ENCODE results near the gene RSPH6A. TPM values are rescaled to one million over a fixed set of nuclear protein-coding genes. Genes with fewer than 3 reads are reported as not detected.

The RSPH6A gene
- total and polyA plus RNA-seq, 2 of the 13 experiments (the other 11 are each of a cell fraction or from before 2014, with no cell fraction given): 0.07 TPM; not detected in 1

DNA sequence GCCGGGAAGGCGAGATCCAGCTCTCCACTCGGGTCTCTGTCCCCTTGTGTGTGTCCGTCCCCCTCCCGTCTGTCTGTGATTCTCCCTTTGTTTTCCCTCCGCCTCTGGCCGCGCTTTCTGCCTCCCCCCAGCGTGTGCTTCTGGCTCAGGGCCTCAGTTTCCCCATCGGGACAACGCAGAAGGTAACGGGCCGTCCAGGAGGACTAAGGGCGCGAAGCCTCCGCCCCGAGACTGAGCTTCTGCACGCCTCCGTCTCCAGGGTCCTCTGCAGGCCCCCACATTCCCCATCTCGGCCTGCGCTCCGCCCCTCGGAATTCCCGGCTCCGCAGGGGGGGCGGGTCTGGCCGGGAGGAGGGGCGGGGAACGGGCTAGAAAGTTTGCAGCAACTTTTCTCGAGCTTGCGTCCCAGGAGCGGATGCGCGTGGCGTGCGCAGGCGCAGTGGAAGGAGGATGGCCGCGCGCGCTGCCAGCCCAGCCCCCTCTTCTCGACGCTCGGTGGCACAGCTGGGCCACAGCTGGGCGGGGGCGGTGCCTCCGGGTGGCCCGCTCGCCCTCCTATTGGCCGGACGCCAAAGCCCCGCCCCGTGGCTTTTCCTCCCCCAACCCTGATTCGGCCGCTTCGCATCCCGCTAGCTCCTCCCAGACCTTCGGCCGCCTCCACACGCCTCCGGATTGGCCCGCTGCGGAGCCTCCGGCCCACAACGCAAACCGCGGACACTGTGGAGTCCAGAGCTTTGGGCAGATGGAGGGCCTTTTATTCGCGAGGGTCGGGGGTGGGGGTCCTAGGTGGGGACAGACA lies 45.9 kb downstream of the RSPH6A start, which contains the start of gene SIX5 (continued):
- TF ChIP-seq PPARG (CRISPR knock-in tag; conservative IDR thresholded peaks at IDR 0.05): peak; percentile 49; the same call in 1 of the 2 replicates
- TF ChIP-seq, protein P1, sequence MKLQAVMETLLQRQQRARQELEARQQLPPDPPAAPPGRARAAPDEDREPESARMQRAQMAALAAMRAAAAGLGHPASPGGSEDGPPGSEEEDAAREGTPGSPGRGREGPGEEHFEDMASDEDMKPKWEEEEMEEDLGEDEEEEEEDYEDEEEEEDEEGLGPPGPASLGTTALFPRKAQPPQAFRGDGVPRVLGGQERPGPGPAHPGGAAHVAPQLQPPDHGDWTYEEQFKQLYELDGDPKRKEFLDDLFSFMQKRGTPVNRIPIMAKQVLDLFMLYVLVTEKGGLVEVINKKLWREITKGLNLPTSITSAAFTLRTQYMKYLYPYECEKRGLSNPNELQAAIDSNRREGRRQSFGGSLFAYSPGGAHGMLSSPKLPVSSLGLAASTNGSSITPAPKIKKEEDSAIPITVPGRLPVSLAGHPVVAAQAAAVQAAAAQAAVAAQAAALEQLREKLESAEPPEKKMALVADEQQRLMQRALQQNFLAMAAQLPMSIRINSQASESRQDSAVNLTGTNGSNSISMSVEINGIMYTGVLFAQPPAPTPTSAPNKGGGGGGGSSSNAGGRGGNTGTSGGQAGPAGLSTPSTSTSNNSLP (IDR thresholded peaks at IDR 0.05; ENCODE audit: low read depth, low read length): no peak
- TF ChIP-seq HDAC2 (CRISPR knock-in tag; IDR thresholded peaks at IDR 0.05): peak; percentile 39
- TF ChIP-seq, protein P2, sequence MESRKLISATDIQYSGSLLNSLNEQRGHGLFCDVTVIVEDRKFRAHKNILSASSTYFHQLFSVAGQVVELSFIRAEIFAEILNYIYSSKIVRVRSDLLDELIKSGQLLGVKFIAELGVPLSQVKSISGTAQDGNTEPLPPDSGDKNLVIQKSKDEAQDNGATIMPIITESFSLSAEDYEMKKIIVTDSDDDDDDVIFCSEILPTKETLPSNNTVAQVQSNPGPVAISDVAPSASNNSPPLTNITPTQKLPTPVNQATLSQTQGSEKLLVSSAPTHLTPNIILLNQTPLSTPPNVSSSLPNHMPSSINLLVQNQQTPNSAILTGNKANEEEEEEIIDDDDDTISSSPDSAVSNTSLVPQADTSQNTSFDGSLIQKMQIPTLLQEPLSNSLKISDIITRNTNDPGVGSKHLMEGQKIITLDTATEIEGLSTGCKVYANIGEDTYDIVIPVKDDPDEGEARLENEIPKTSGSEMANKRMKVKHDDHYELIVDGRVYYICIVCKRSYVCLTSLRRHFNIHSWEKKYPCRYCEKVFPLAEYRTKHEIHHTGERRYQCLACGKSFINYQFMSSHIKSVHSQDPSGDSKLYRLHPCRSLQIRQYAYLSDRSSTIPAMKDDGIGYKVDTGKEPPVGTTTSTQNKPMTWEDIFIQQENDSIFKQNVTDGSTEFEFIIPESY (CRISPR knock-in tag; IDR thresholded peaks at IDR 0.05): no peak
- no peak for TF ChIP-seq ZSCAN30 (CRISPR knock-in tag; IDR thresholded peaks at IDR 0.05)
- TF ChIP-seq, protein P3, sequence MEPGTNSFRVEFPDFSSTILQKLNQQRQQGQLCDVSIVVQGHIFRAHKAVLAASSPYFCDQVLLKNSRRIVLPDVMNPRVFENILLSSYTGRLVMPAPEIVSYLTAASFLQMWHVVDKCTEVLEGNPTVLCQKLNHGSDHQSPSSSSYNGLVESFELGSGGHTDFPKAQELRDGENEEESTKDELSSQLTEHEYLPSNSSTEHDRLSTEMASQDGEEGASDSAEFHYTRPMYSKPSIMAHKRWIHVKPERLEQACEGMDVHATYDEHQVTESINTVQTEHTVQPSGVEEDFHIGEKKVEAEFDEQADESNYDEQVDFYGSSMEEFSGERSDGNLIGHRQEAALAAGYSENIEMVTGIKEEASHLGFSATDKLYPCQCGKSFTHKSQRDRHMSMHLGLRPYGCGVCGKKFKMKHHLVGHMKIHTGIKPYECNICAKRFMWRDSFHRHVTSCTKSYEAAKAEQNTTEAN (CRISPR knock-in tag; conservative IDR thresholded peaks at IDR 0.05): peak; percentile 79
- peak; percentile 64 for TF ChIP-seq ZNF503 (CRISPR knock-in tag; IDR thresholded peaks at IDR 0.05)
- peak; percentile 48; the same call in 1 of the 2 replicates for TF ChIP-seq SOX5 (CRISPR knock-in tag; IDR thresholded peaks at IDR 0.05; ENCODE audit: borderline replicate concordance)
- no peak for TF ChIP-seq SAFB2 (CRISPR knock-in tag; IDR thresholded peaks at IDR 0.05; ENCODE audit: borderline replicate concordance, low read depth)
- TF ChIP-seq, protein P4, sequence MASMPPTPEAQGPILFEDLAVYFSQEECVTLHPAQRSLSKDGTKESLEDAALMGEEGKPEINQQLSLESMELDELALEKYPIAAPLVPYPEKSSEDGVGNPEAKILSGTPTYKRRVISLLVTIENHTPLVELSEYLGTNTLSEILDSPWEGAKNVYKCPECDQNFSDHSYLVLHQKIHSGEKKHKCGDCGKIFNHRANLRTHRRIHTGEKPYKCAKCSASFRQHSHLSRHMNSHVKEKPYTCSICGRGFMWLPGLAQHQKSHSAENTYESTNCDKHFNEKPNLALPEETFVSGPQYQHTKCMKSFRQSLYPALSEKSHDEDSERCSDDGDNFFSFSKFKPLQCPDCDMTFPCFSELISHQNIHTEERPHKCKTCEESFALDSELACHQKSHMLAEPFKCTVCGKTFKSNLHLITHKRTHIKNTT (CRISPR knock-in tag; IDR thresholded peaks at IDR 0.05): no peak
- no peak for TF ChIP-seq ATF7 (IDR thresholded peaks at IDR 0.05)
- no peak; the same call in 1 of the 2 replicates for TF ChIP-seq ATF7 (CRISPR knock-in tag; IDR thresholded peaks at IDR 0.05)
- TF ChIP-seq NFKB2 (CRISPR knock-in tag; IDR thresholded peaks at IDR 0.05; ENCODE audit: borderline replicate concordance): peak; percentile 79; the same call in 1 of the 2 replicates
- TF ChIP-seq NCOA2 (CRISPR knock-in tag; IDR thresholded peaks at IDR 0.05): peak; percentile 42; the same call in 1 of the 2 replicates
- TF ChIP-seq HDAC6 (IDR thresholded peaks at IDR 0.05; ENCODE audit: low read depth, low read length): no peak
- TF ChIP-seq NCOR1 (IDR thresholded peaks at IDR 0.05; ENCODE audit: borderline replicate concordance, low read length): peak; percentile 3; the same call in 1 of the 2 replicates
- peak; percentile 56; the same call in 1 of the 3 replicates for TF ChIP-seq MXI1 (IDR thresholded peaks at IDR 0.05; ENCODE audit: borderline replicate concordance, low read depth, low read length)

Measured in HepG2 (cell line).